ENCODE data around the gene MRPS27.

The MRPS27 gene

GRCh38 chr5:72189146-72189545 lies 130.9 kb downstream of the MRPS27 start:
- TF ChIP-seq, protein P1, sequence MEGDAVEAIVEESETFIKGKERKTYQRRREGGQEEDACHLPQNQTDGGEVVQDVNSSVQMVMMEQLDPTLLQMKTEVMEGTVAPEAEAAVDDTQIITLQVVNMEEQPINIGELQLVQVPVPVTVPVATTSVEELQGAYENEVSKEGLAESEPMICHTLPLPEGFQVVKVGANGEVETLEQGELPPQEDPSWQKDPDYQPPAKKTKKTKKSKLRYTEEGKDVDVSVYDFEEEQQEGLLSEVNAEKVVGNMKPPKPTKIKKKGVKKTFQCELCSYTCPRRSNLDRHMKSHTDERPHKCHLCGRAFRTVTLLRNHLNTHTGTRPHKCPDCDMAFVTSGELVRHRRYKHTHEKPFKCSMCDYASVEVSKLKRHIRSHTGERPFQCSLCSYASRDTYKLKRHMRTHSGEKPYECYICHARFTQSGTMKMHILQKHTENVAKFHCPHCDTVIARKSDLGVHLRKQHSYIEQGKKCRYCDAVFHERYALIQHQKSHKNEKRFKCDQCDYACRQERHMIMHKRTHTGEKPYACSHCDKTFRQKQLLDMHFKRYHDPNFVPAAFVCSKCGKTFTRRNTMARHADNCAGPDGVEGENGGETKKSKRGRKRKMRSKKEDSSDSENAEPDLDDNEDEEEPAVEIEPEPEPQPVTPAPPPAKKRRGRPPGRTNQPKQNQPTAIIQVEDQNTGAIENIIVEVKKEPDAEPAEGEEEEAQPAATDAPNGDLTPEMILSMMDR (conservative IDR thresholded peaks at IDR 0.05; ENCODE audit: low read depth, low read length) = no peak
- DNase-seq (ENCODE audit: low read depth) = no peak
- no peak overlapping the region for H3K4me3 ChIP-seq (ENCODE audit: low read length)

- DNase-seq (ENCODE audit: low read depth) = no peak
- TF ChIP-seq, protein P1 (conservative IDR thresholded peaks at IDR 0.05; ENCODE audit: low read depth, low read length) = no peak
- H3K4me3 ChIP-seq (ENCODE audit: low read length) = no peak overlapping the region
Observed at GRCh38 chr5:72188166-72188565, 131.9 kb downstream of the MRPS27 start.

DNA sequence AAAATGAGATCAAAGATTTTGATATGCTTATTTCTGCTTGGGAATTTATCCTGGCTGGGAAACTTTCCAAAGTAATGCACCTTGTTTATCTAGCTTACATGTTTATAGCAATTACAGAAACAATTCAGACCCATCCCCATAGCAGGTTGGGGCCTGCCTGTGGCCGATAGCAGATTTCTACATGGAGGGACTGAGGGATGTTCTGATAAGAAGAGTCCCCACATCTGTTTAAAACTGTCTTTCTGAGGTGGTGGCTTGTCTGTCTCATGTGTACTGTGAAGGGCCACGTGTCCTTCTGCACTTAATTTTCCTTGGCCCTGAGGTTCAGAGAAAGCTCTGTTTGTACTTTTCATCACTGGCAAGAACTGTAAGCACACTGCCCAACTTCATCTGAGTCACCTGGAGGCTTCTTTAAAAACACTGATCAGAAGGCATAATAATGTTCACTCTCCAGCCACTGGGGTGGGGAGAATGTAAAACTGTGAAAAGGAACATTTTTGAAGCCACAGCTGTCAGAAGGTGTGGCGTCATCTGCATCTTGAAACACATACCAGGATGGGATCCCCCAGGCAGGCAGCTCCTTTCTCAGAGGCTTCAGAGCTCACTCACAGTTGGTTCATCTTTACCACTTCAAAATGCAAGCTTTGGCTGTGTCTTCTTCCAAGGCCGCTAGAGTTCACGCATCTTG lies 132.5 kb downstream of the MRPS27 start:
- no peak for DNase-seq (ENCODE audit: low read depth)
- no peak overlapping the region for H3K4me3 ChIP-seq (ENCODE audit: low read length)
- TF ChIP-seq, protein P1 (conservative IDR thresholded peaks at IDR 0.05; ENCODE audit: low read depth, low read length) = no peak

GRCh38 chr5:72185496-72186329 lies 134.3 kb downstream of the MRPS27 start:
- no peak for DNase-seq (ENCODE audit: low read depth)
- no peak overlapping the region for H3K4me3 ChIP-seq (ENCODE audit: low read length)
- TF ChIP-seq, protein P1 (conservative IDR thresholded peaks at IDR 0.05; ENCODE audit: low read depth, low read length) = no peak

- no peak for DNase-seq (ENCODE audit: low read depth)
- TF ChIP-seq, protein P1 (conservative IDR thresholded peaks at IDR 0.05; ENCODE audit: low read depth, low read length) = no peak
- no peak overlapping the region for H3K4me3 ChIP-seq (ENCODE audit: low read length)
Observed at GRCh38 chr5:72184408-72184807, 135.6 kb downstream of the MRPS27 start.

DNA sequence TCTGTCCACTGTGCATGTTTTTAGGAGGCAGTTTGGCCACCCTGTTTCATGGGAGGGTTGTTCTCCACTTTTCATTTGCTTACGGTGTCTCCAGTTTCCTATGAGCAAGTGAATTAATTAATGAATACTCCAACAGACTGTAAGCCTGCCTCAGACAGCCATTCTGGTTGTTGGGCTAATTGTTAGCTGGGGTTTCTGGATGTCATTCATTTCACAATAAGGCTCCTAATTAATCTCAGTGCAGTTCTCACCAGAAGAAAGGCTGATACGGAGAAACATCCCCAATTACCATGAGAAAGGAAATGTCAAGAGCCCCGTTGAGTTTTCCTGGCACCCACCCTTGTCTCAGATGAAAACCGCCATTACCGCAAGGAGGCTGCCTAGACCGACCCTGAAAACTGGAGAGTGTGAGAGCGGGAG lies 136.9 kb downstream of the MRPS27 start:
- H3K4me3 ChIP-seq (ENCODE audit: low read length) = no peak overlapping the region
- TF ChIP-seq, protein P1 (conservative IDR thresholded peaks at IDR 0.05; ENCODE audit: low read depth, low read length) = no peak
- no peak for DNase-seq (ENCODE audit: low read depth)
